ENCODE data around the gene LIF. TPM values are rescaled to one million over a fixed set of nuclear protein-coding genes. Genes with fewer than 3 reads are reported as not detected.
A peak's percentile ranks its signal among the peaks of the same experiment; 100 is the strongest.
"Not testable (repeated sequence)": the region's sequence is repeated elsewhere in the genome, so short reads cannot be mapped to it uniquely, and the experiment has no call there.

Gene LIF
- total RNA-seq, 1 experiment from 2014 or later = 34.4 TPM

DNA sequence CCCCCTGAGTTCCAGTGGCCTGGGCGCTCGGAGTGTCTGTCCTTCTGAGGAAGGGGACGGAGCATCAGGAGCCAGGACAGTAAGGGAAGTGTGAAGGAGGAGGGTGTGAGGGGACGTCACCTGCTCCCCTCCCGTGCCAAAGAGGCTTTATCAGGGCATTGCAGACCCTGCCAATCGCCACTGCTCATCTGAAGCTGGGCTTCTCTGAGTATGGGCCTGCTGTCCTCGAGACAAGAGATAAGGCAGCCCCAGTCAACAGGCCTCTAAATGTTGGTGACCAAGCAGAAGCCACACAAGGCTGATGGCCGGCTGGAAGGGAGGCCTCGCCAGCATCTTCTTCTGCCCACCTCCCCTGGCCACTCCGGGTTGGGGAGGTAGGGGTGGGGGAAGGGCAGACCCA is 29.8 kb downstream of the LIF start:
- TF ChIP-seq POLR2AphosphoS5 (IDR thresholded peaks at IDR 0.05; ENCODE audit: low read depth, low read length) (no peak), TCF7L2 (IDR thresholded peaks at IDR 0.05; ENCODE audit: low read depth, low read length) (no peak), SIN3A (IDR thresholded peaks at IDR 0.05; ENCODE audit: borderline replicate concordance, insufficient read depth, low read depth, low read length) (no peak)
- TF ChIP-seq, protein P1, sequence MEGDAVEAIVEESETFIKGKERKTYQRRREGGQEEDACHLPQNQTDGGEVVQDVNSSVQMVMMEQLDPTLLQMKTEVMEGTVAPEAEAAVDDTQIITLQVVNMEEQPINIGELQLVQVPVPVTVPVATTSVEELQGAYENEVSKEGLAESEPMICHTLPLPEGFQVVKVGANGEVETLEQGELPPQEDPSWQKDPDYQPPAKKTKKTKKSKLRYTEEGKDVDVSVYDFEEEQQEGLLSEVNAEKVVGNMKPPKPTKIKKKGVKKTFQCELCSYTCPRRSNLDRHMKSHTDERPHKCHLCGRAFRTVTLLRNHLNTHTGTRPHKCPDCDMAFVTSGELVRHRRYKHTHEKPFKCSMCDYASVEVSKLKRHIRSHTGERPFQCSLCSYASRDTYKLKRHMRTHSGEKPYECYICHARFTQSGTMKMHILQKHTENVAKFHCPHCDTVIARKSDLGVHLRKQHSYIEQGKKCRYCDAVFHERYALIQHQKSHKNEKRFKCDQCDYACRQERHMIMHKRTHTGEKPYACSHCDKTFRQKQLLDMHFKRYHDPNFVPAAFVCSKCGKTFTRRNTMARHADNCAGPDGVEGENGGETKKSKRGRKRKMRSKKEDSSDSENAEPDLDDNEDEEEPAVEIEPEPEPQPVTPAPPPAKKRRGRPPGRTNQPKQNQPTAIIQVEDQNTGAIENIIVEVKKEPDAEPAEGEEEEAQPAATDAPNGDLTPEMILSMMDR (IDR thresholded peaks at IDR 0.05) = no peak
- TF ChIP-seq, protein P2, sequence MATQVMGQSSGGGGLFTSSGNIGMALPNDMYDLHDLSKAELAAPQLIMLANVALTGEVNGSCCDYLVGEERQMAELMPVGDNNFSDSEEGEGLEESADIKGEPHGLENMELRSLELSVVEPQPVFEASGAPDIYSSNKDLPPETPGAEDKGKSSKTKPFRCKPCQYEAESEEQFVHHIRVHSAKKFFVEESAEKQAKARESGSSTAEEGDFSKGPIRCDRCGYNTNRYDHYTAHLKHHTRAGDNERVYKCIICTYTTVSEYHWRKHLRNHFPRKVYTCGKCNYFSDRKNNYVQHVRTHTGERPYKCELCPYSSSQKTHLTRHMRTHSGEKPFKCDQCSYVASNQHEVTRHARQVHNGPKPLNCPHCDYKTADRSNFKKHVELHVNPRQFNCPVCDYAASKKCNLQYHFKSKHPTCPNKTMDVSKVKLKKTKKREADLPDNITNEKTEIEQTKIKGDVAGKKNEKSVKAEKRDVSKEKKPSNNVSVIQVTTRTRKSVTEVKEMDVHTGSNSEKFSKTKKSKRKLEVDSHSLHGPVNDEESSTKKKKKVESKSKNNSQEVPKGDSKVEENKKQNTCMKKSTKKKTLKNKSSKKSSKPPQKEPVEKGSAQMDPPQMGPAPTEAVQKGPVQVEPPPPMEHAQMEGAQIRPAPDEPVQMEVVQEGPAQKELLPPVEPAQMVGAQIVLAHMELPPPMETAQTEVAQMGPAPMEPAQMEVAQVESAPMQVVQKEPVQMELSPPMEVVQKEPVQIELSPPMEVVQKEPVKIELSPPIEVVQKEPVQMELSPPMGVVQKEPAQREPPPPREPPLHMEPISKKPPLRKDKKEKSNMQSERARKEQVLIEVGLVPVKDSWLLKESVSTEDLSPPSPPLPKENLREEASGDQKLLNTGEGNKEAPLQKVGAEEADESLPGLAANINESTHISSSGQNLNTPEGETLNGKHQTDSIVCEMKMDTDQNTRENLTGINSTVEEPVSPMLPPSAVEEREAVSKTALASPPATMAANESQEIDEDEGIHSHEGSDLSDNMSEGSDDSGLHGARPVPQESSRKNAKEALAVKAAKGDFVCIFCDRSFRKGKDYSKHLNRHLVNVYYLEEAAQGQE (IDR thresholded peaks at IDR 0.05; ENCODE audit: insufficient read depth in 1 of 2, low read depth in 2 of 2, low read length in 1 of 2) = no peak
- H3K27ac ChIP-seq (ENCODE audit: low read length) = peak overlapping the region; percentile 89; the same call in 1 of the 2 replicates
- BruUV-seq (replicated peaks) = no TSS peak
- ChIA-PET POLR2A (no interaction called here), CTCF (no interaction called here)
- no peaks in the 10 kb centered on the region for H3K27me3 ChIP-seq (ENCODE audit: control insufficient read depth, insufficient read depth, low read length)
- intact Hi-C loops (cut with micrococcal nuclease; ENCODE audit: unreplicated experiment) (no loop called here), in situ Hi-C loops (cut with HindIII; ENCODE audit: low pct_unique_long_range_greater_than_20kb, low sequenced_read_pairs) (no loop called here)
- DNase-seq (ENCODE audit: low read depth, low spot score) = no peak
- no peak for ATAC-seq
- no peaks in the 10 kb centered on the region for H3K9me3 ChIP-seq (ENCODE audit: control insufficient read depth, insufficient read depth, low read depth, low read length)
- H3K4me3 ChIP-seq (ENCODE audit: low read depth in 2 of 2, low read length in 2 of 2) = no peak overlapping the region
- peaks cover 32% of the 10 kb centered on the region for H3K4me1 ChIP-seq (ENCODE audit: control insufficient read depth, insufficient read depth, low read length)
- H3K36me3 ChIP-seq (ENCODE audit: control insufficient read depth, insufficient read depth, low read length) = no peaks in the 10 kb centered on the region

DNA sequence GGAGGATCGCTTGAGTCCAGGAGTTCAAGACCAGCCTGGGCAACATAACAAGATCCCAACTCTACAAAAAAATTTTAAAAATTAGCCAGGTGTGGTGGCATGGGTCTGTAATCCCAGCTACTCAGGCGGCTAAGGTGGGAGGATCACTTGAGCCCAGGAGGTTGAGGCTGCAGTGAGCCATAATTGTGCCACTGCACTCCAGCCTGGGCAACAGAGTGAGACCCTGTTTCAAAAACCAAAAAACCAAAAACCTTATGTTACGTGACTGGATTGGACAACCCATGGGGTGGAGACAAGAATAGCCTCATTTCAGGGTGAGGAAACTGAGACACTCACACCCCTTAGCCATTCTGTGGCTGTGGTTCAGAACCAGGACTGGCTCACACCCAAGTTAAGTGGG is 30.3 kb downstream of the LIF start:
- POLR2A ChIA-PET; DNase-seq (ENCODE audit: low read depth, low spot score); CTCF ChIA-PET; H3K36me3 ChIP-seq (ENCODE audit: control insufficient read depth, insufficient read depth, low read length); H3K4me3 ChIP-seq (ENCODE audit: low read depth in 2 of 2, low read length in 2 of 2); H3K27me3 ChIP-seq (ENCODE audit: control insufficient read depth, insufficient read depth, low read length); ATAC-seq; intact Hi-C loops (cut with micrococcal nuclease; ENCODE audit: unreplicated experiment); in situ Hi-C loops (cut with HindIII; ENCODE audit: low pct_unique_long_range_greater_than_20kb, low sequenced_read_pairs); H3K9me3 ChIP-seq (ENCODE audit: control insufficient read depth, insufficient read depth, low read depth, low read length); BruUV-seq (replicated peaks): not testable (repeated sequence)
- Histone ChIP-seq H3K4me1 (ENCODE audit: control insufficient read depth, insufficient read depth, low read length) (peaks cover 37% of the 10 kb centered on the region), H3K27ac (ENCODE audit: low read length) (peak overlapping the region; percentile 89)

DNA sequence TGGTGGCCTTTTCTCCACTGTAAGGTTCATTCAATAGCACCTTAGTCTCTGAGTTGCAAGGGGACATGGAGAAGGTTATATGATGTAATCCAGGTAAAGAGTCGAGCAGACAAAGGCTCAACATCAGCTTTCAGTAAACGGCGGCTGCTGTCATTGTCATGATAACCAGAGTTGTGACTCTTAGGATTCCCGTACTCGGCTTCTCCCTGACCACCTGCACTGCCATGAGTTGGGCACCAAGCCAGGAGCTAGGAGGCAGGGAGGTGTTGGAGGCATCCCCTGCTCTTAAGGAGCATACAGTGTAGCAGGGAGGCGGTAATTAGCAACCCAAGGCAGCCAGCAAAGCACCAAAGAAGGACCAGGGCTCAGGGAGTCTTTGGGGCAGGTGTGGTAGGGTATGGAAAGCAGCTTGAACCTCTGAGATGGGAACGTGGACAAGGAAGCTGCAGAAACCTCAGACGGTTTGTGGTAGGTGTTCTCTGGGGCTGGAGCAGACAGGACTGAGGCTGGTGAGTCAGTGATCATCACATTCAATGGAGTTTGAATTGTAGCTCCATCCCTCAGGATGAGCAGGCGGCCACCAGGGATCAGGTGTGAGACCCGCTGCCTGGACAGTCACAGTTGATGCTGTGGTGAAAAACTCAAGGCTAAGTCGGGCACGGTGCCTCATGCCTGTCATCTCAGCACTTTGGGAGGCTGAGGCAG is 31.7 kb downstream of the LIF start:
- Histone ChIP-seq H3K27ac (ENCODE audit: low read length) (peak overlapping the region; percentile 89), H3K36me3 (ENCODE audit: control insufficient read depth, insufficient read depth, low read length) (no peaks in the 10 kb centered on the region), H3K4me1 (ENCODE audit: control insufficient read depth, insufficient read depth, low read length) (peaks cover 46% of the 10 kb centered on the region), H3K4me3 (ENCODE audit: low read depth in 2 of 2, low read length in 2 of 2) (no peak overlapping the region), H3K9me3 (ENCODE audit: control insufficient read depth, insufficient read depth, low read depth, low read length) (no peaks in the 10 kb centered on the region), H3K27me3 (ENCODE audit: control insufficient read depth, insufficient read depth, low read length) (no peaks in the 10 kb centered on the region)
- ATAC-seq (no peak), DNase-seq (ENCODE audit: low read depth, low spot score) (no peak)
- no TSS peak for BruUV-seq (replicated peaks)
- ChIA-PET POLR2A (interaction anchor here (0.6 kb wide), 1 partner anchor 568 kb away, joined by 14 read pairs; no protein-coding TSS in a partner anchor), CTCF (interaction anchor here (0.7 kb wide), 1 partner anchor 133 kb away, joined by 4 read pairs; no protein-coding TSS in a partner anchor)
- in situ Hi-C loops (cut with HindIII; ENCODE audit: low pct_unique_long_range_greater_than_20kb, low sequenced_read_pairs) = no loop called here
- TF ChIP-seq SIN3A (IDR thresholded peaks at IDR 0.05; ENCODE audit: borderline replicate concordance, insufficient read depth, low read depth, low read length) (no peak), POLR2AphosphoS5 (IDR thresholded peaks at IDR 0.05; ENCODE audit: low read depth, low read length) (no peak), TCF7L2 (IDR thresholded peaks at IDR 0.05; ENCODE audit: low read depth, low read length) (no peak)
- TF ChIP-seq, protein P2 (IDR thresholded peaks at IDR 0.05; ENCODE audit: insufficient read depth in 1 of 2, low read depth in 2 of 2, low read length in 1 of 2) = no peak
- TF ChIP-seq, protein P1 (IDR thresholded peaks at IDR 0.05) = no peak
- intact Hi-C loops (cut with micrococcal nuclease; ENCODE audit: unreplicated experiment) = loop anchor here (5.0 kb wide), 2 partner anchors 32 to 108 kb away; partner anchors contain the start of gene LIF

Measured in Panc1 (cell line).